ENCODE measurements around the gene CELF4.

CELF4 gene

GRCh38 chr18:37306432-37306831, 259.2 kb downstream of the CELF4 start:
- H3K4me1 ChIP-seq (ENCODE audit: control insufficient read depth, low read length) = no peaks in the 10 kb centered on the region
- H3K4me3 ChIP-seq (ENCODE audit: low read length) = no peak overlapping the region
- H3K27ac ChIP-seq (ENCODE audit: low read depth, low read length) = no peak overlapping the region
- H3K9me3 ChIP-seq (ENCODE audit: control insufficient read depth, insufficient read depth, low read length) = no peaks in the 10 kb centered on the region
- no peaks in the 10 kb centered on the region for H3F3A ChIP-seq (ENCODE audit: control insufficient read depth, insufficient read depth)
- H3K9me2 ChIP-seq (replicated peaks; ENCODE audit: control insufficient read depth, low read length) = no peaks in the 10 kb centered on the region
- H3K36me3 ChIP-seq (ENCODE audit: control insufficient read depth, low read length) = no peaks in the 10 kb centered on the region
- H4K20me1 ChIP-seq (ENCODE audit: control insufficient read depth, insufficient read depth, low read depth, low read length) = no peaks in the 10 kb centered on the region
- H3K4me2 ChIP-seq (ENCODE audit: low read length) = no peak overlapping the region
- no peaks in the 10 kb centered on the region for H3K79me2 ChIP-seq (ENCODE audit: control insufficient read depth, low read length)
- H3K27me3 ChIP-seq (ENCODE audit: control insufficient read depth, low read length) = no peaks in the 10 kb centered on the region
- no peak for TF ChIP-seq EZH2phosphoT487 (IDR thresholded peaks at IDR 0.05; ENCODE audit: borderline replicate concordance, low read length)
- no peak for TF ChIP-seq CTCF (IDR thresholded peaks at IDR 0.05; ENCODE audit: low read depth, low read length, poor library complexity, severe bottlenecking)

GRCh38 chr18:37305066-37305465, 260.5 kb downstream of the CELF4 start:
- Histone ChIP-seq H3K9me2 (replicated peaks; ENCODE audit: control insufficient read depth, low read length) (no peaks in the 10 kb centered on the region), H3K27me3 (ENCODE audit: control insufficient read depth, low read length) (no peaks in the 10 kb centered on the region), H4K20me1 (ENCODE audit: control insufficient read depth, insufficient read depth, low read depth, low read length) (no peaks in the 10 kb centered on the region), H3K9me3 (ENCODE audit: control insufficient read depth, insufficient read depth, low read length) (no peaks in the 10 kb centered on the region), H3K4me2 (ENCODE audit: low read length) (no peak overlapping the region), H3K36me3 (ENCODE audit: control insufficient read depth, low read length) (no peaks in the 10 kb centered on the region), H3K4me3 (ENCODE audit: low read length) (no peak overlapping the region), H3F3A (ENCODE audit: control insufficient read depth, insufficient read depth) (no peaks in the 10 kb centered on the region), H3K79me2 (ENCODE audit: control insufficient read depth, low read length) (no peaks in the 10 kb centered on the region), H3K27ac (ENCODE audit: low read depth, low read length) (no peak overlapping the region), H3K4me1 (ENCODE audit: control insufficient read depth, low read length) (no peaks in the 10 kb centered on the region)
- no peak for TF ChIP-seq CTCF (IDR thresholded peaks at IDR 0.05; ENCODE audit: low read depth, low read length, poor library complexity, severe bottlenecking)
- no peak for TF ChIP-seq EZH2phosphoT487 (IDR thresholded peaks at IDR 0.05; ENCODE audit: borderline replicate concordance, low read length)

- no peak overlapping the region for H3K4me3 ChIP-seq (ENCODE audit: low read length)
- no peaks in the 10 kb centered on the region for H3F3A ChIP-seq (ENCODE audit: control insufficient read depth, insufficient read depth)
- TF ChIP-seq CTCF (IDR thresholded peaks at IDR 0.05; ENCODE audit: low read depth, low read length, poor library complexity, severe bottlenecking) (no peak), EZH2phosphoT487 (IDR thresholded peaks at IDR 0.05; ENCODE audit: borderline replicate concordance, low read length) (no peak)
- no peaks in the 10 kb centered on the region for H3K79me2 ChIP-seq (ENCODE audit: control insufficient read depth, low read length)
- H3K4me1 ChIP-seq (ENCODE audit: control insufficient read depth, low read length) = no peaks in the 10 kb centered on the region
- no peak overlapping the region for H3K27ac ChIP-seq (ENCODE audit: low read depth, low read length)
- no peaks in the 10 kb centered on the region for H3K9me2 ChIP-seq (replicated peaks; ENCODE audit: control insufficient read depth, low read length)
- no peaks in the 10 kb centered on the region for H4K20me1 ChIP-seq (ENCODE audit: control insufficient read depth, insufficient read depth, low read depth, low read length)
- no peaks in the 10 kb centered on the region for H3K27me3 ChIP-seq (ENCODE audit: control insufficient read depth, low read length)
- no peak overlapping the region for H3K4me2 ChIP-seq (ENCODE audit: low read length)
- H3K9me3 ChIP-seq (ENCODE audit: control insufficient read depth, insufficient read depth, low read length) = no peaks in the 10 kb centered on the region
- H3K36me3 ChIP-seq (ENCODE audit: control insufficient read depth, low read length) = no peaks in the 10 kb centered on the region
These were observed 261.5 kb downstream of the CELF4 start for GRCh38 chr18:37304012-37304680.
